HepG2 (cell line): ENCODE measurements around the gene TEX48. TPM values are rescaled to one million over a fixed set of nuclear protein-coding genes. Genes with fewer than 3 reads are reported as not detected.

Source experiments
- ATAC-seq: fragments of 200-7000 bp; cut with Tn5 transposase; 3 replicates; pipeline ENCODE4 v1.9.1; 2020; ENCODE audit warnings: mild to moderate bottlenecking, moderate library complexity
- BruUV-seq: library from RNA; stranded (reverse); fragments of 400-500 nt; replicated peaks from 2 replicates; lab custom pipeline; 2021; lab: Mats Ljungman, UMichigan
- CTCF ChIA-PET: fragments of 300-600 bp; formaldehyde crosslinking; extraction: SDS; loops from one replicate; lab custom pipeline; 2021; ENCODE audit warnings: low total read pairs, inconsistent platforms, low intra/inter-chr PET ratio; lab: Yijun Ruan, JAX
- POLR2A ChIA-PET: fragments of 350-600 bp; sonication (Branson Sonifier 250); formaldehyde crosslinking; loops from one replicate; lab custom pipeline; 2020; ENCODE audit warnings: antibody characterized with exemption, inconsistent platforms; lab: Yijun Ruan, JAX
- DNase-seq: peaks from one replicate; pipeline ENCODE4 v3.0.0-alpha.2; 2015; ENCODE audit warnings: low spot score
- FAIRE-seq: peaks from 3 replicates; lab custom pipeline; 2011; peaks lifted over from hg19 to GRCh38; lab: Jason Lieb, UNC
- H2AFZ ChIP-seq: one replicate; pipeline ENCODE4 v1.6.1; 2011; ENCODE audit warnings: low read length, inconsistent platforms
- H3K27ac ChIP-seq: fragments of 300-600 bp; 3 replicates; pipeline ENCODE4 v1.8.0; 2011; ENCODE audit warnings: mixed run types, mild to moderate bottlenecking, mixed read lengths, low read length, inconsistent platforms; ENCODE audit not compliant: insufficient read depth; ENCODE audit errors: extremely low read length
- H3K27me3 ChIP-seq, 2 experiments: fragments of 200-600 bp in 1 of 2; 2 replicates in 1 of 2; 3 replicates in 1 of 2; pipeline versions ENCODE4 v1.6.0 to v1.8.0; 2011; ENCODE audit warnings: low read length in 2 of 2, mild to moderate bottlenecking in 2 of 2, moderate library complexity in 2 of 2, inconsistent platforms in 1 of 2; ENCODE audit not compliant: insufficient read depth in 2 of 2, control insufficient read depth in 1 of 2
- H3K36me3 ChIP-seq, 2 experiments: fragments of 200-600 bp in 1 of 2; replicated peaks in 1 of 2; 2 replicates in 1 of 2; 3 replicates in 1 of 2; pipeline versions ENCODE4 v1.5.1 to v1.8.0; 2011; ENCODE audit warnings: low read length in 2 of 2, inconsistent platforms in 1 of 2; ENCODE audit not compliant: insufficient read depth in 2 of 2, control insufficient read depth in 1 of 2
- H3K4me1 ChIP-seq: 2 replicates; pipeline ENCODE4 v1.5.1; 2012; ENCODE audit warnings: low read length, inconsistent platforms; ENCODE audit not compliant: insufficient read depth
- H3K4me2 ChIP-seq: 2 replicates; pipeline ENCODE4 v1.6.0; 2011; ENCODE audit warnings: low read depth, low read length, inconsistent platforms
- H3K4me3 ChIP-seq, 3 experiments: fragments of 200-600 bp in 1 of 3; sonication (generic), shearing (Covaris generic) in 1 of 3; replicated peaks in 1 of 3; 2 replicates each; pipeline ENCODE4 v1.5.1; 2011 to 2016; ENCODE audit warnings: low read length in 3 of 3, inconsistent platforms in 2 of 3, low read depth in 2 of 3, mild to moderate bottlenecking in 2 of 3, control low read depth in 1 of 3, mixed read lengths in 1 of 3; ENCODE audit not compliant: insufficient read depth in 1 of 3
- H3K79me2 ChIP-seq: one replicate; pipeline ENCODE4 v1.6.1; 2011; ENCODE audit warnings: low read length, inconsistent platforms; ENCODE audit not compliant: insufficient read depth
- H3K9ac ChIP-seq: 2 replicates; pipeline ENCODE4 v1.6.0; 2011; ENCODE audit warnings: mild to moderate bottlenecking, low read depth, low read length, inconsistent platforms; ENCODE audit not compliant: insufficient read depth
- H3K9me3 ChIP-seq: 2 replicates; pipeline ENCODE4 v1.5.1; 2012; ENCODE audit warnings: mild to moderate bottlenecking, low read length
- H4K20me1 ChIP-seq: 2 replicates; pipeline ENCODE4 v1.6.0; 2011; ENCODE audit warnings: inconsistent platforms, mild to moderate bottlenecking, low read length, moderate library complexity; ENCODE audit not compliant: insufficient read depth
- ARNT ChIP-seq: fragments of 450-650 bp; IDR thresholded peaks from 2 replicates; pipeline ENCODE4 v1.6.1; 2017
- BRD4 ChIP-seq: sonication (generic); formaldehyde crosslinking; IDR thresholded peaks from 2 replicates; pipeline ENCODE4 v1.4.0; 2020; ENCODE audit warnings: missing genetic modification reagents
- HBP1 ChIP-seq: IDR thresholded peaks from 2 replicates; pipeline ENCODE4 v1.6.1; 2016; ENCODE audit warnings: low read depth, control low read depth
- HHEX ChIP-seq: IDR thresholded peaks from 2 replicates; pipeline ENCODE4 v1.6.1; 2016; ENCODE audit warnings: control low read depth
- MAFG ChIP-seq: sonication (generic); formaldehyde crosslinking; IDR thresholded peaks from 2 replicates; pipeline ENCODE4 v1.5.1; 2020; ENCODE audit warnings: mild to moderate bottlenecking, missing genetic modification reagents
- XRCC5 ChIP-seq: fragments of 200-400 bp; formaldehyde crosslinking; optimal IDR thresholded peaks from 2 replicates; pipeline ENCODE3; 2017; ENCODE audit warnings: mild to moderate bottlenecking, low read length
- ZNF124 ChIP-seq: sonication (generic); formaldehyde crosslinking; IDR thresholded peaks from 2 replicates; pipeline ENCODE4 v1.4.0; 2020; ENCODE audit warnings: missing genetic modification reagents
- ZNF281 ChIP-seq: sonication (generic); formaldehyde crosslinking; IDR thresholded peaks from 2 replicates; pipeline ENCODE4 v1.4.0; 2020; ENCODE audit warnings: missing genetic modification reagents, borderline replicate concordance
- ZNF713 ChIP-seq: sonication (generic); formaldehyde crosslinking; IDR thresholded peaks from 2 replicates; pipeline ENCODE4 v1.4.0; 2020; ENCODE audit warnings: mild to moderate bottlenecking, missing genetic modification reagents
- WGBS: methylation state at CpG from one replicate; pipeline ENCODE4 v1.1.6; 2017; ENCODE audit warnings: low lambda C conversion rate; 5-methylcytosine and 5-hydroxymethylcytosine counted together
- in situ Hi-C: cut with HindIII; loops from 2 replicates; pipeline ENCODE4 v1.10.0; 2017; ENCODE audit warnings: low pct_unique_long_range_greater_than_20kb; ENCODE audit not compliant: extremely low pct_ligation_motif_present
- intact Hi-C: fragments of 100-400 bp; cut with micrococcal nuclease; formaldehyde crosslinking; loops from one replicate; pipeline ENCODE4 v1.10.0; 2022; ENCODE audit not compliant: unreplicated experiment
- polyA plus RNA-seq, 8 experiments: library from polyadenylated mRNA; depleted of rRNA in 3 of 8; stranded (reverse) in 7 of 8; unstranded in 1 of 8; fragments of >200 nt; fragmentation: Illumina TruSeq in 4 of 8; extraction: Trizol in 4 of 8; gene quantifications; 2 replicates each; pipeline versions ENCODE4 v1.2.1 to v1.2.3, GENCODE V29; 2011 to 2016; ENCODE audit warnings: low read depth in 4 of 8, missing spikeins in 1 of 8, mixed read lengths in 1 of 8; ENCODE audit not compliant: insufficient read depth in 1 of 8
- total RNA-seq, 5 experiments: library from RNA; depleted of rRNA; stranded (reverse); fragments of >200 nt; fragmentation: Illumina TruSeq; extraction: Trizol; gene quantifications; 2 replicates each; pipeline ENCODE4 v1.2.3, GENCODE V29; 2016; ENCODE audit warnings: low read depth in 1 of 5
- TF ChIP-seq, protein P1 (sequence below): sonication (generic); formaldehyde crosslinking; IDR thresholded peaks from 2 replicates; pipeline ENCODE4 v1.8.0; 2023; ENCODE audit warnings: mild to moderate bottlenecking, missing genetic modification reagents
- TF ChIP-seq, protein P2 (sequence below): sonication (generic); formaldehyde crosslinking; IDR thresholded peaks from 2 replicates; pipeline ENCODE4 v1.9.0; 2021; ENCODE audit warnings: missing genetic modification reagents, mild to moderate bottlenecking, borderline replicate concordance

Gene TEX48
- total and polyA plus RNA-seq, 2 of the 13 experiments (the other 11 are each of a cell fraction or from before 2014, with no cell fraction given), result not detected

GRCh38 chr9:114638404-114638803 lies 43.6 kb downstream of the TEX48 start:
- FAIRE-seq (no peak), DNase-seq (no peak)
- Histone ChIP-seq H3K79me2 (no peaks in the 10 kb centered on the region), H3K9me3 (no peaks in the 10 kb centered on the region), H3K27ac (no peak overlapping the region), H3K27me3 (no peaks in the 10 kb centered on the region), H3K4me3 (no peak overlapping the region)
- no TSS peak for BruUV-seq
- TF ChIP-seq ARNT, result no peak
- TF ChIP-seq, all 625 proteins: peak for 0
- Histone ChIP-seq H2AFZ (no peak overlapping the region), H3K9ac (no peak overlapping the region), H3K4me1 (no peaks in the 10 kb centered on the region), H3K4me2 (no peak overlapping the region), H4K20me1 (no peaks in the 10 kb centered on the region), H3K36me3 (peaks cover 8% of the 10 kb centered on the region in 2 experiments; a peak in 4 of 5 replicates)
- 90% methylated on average over 3 of the region's 8 CpGs for WGBS
- ChIA-PET POLR2A (no interaction called here), CTCF (no interaction called here)
- ATAC-seq, result no peak
- in situ Hi-C loops, result no loop called here
- intact Hi-C loops, result no loop called here

DNA sequence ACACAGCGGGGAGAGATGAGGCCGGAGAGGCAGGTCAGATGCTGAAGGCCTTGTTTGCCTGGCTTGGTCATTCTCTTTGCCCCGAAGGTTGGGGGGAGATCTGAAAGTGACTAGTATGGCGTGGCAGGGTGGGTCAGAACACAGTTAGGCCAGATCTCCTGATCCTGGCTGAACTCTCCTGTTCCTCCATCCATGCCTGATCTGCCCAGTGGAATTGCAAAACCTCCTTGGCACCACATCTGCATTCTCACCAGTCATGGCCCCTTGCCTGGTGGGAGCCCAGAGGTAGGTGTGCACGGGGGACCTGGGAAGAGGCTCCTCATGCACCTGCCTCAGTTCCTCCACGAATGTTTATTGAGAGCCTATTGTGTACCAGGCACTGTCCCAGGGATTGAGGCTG lies 47.6 kb downstream of the TEX48 start:
- ATAC-seq (no peak), DNase-seq (no peak), FAIRE-seq (no peak)
- Histone ChIP-seq H3K4me1 (peaks cover 4% of the 10 kb centered on the region), H3K4me2 (no peak overlapping the region), H3K79me2 (no peaks in the 10 kb centered on the region), H3K4me3 (no peak overlapping the region), H3K27me3 (no peaks in the 10 kb centered on the region), H3K27ac (no peak overlapping the region), H3K9me3 (no peaks in the 10 kb centered on the region), H3K9ac (no peak overlapping the region), H3K36me3 (peaks cover 2 to 24% of the 10 kb centered on the region in 2 experiments), H2AFZ (no peak overlapping the region), H4K20me1 (no peaks in the 10 kb centered on the region)
- no TSS peak for BruUV-seq
- ChIA-PET POLR2A (no interaction called here), CTCF (no interaction called here)
- intact Hi-C loops, result no loop called here
- 94% methylated on average over 6 of the region's 6 CpGs for WGBS
- in situ Hi-C loops, result no loop called here
- TF ChIP-seq ZNF713 (CRISPR knock-in tag), result no peak
- no peak for TF ChIP-seq HBP1
- no peak for TF ChIP-seq HHEX
- TF ChIP-seq BRD4 (CRISPR knock-in tag), result no peak
- TF ChIP-seq, protein P1, sequence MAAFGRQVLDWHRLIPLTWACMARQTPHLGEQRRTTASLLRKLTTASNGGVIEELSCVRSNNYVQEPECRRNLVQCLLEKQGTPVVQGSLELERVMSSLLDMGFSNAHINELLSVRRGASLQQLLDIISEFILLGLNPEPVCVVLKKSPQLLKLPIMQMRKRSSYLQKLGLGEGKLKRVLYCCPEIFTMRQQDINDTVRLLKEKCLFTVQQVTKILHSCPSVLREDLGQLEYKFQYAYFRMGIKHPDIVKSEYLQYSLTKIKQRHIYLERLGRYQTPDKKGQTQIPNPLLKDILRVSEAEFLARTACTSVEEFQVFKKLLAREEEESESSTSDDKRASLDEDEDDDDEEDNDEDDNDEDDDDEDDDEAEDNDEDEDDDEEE, result no peak
- TF ChIP-seq, protein P2, sequence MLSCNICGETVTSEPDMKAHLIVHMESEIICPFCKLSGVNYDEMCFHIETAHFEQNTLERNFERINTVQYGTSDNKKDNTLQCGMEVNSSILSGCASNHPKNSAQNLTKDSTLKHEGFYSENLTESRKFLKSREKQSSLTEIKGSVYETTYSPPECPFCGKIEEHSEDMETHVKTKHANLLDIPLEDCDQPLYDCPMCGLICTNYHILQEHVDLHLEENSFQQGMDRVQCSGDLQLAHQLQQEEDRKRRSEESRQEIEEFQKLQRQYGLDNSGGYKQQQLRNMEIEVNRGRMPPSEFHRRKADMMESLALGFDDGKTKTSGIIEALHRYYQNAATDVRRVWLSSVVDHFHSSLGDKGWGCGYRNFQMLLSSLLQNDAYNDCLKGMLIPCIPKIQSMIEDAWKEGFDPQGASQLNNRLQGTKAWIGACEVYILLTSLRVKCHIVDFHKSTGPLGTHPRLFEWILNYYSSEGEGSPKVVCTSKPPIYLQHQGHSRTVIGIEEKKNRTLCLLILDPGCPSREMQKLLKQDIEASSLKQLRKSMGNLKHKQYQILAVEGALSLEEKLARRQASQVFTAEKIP (CRISPR knock-in tag), result no peak
- TF ChIP-seq XRCC5, result no peak
- no peak for TF ChIP-seq MAFG (CRISPR knock-in tag)
- TF ChIP-seq ZNF281 (CRISPR knock-in tag), result no peak
- no peak for TF ChIP-seq ZNF124
